MCF 10A (cell line): ENCODE data around the gene CLEC4G. TPM values are rescaled to one million over a fixed set of nuclear protein-coding genes. Genes with fewer than 3 reads are reported as not detected.

Experiments
- BruUV-seq: library from RNA; stranded (reverse); fragments of 400-500 nt; replicated peaks from 2 replicates; lab custom pipeline; 2021; lab: Mats Ljungman, UMichigan
- CTCF ChIA-PET: fragments of 300-600 bp; sonication (Branson Sonifier 250); formaldehyde crosslinking; extraction: SDS; loops from one replicate; lab custom pipeline; 2021; ENCODE audit warnings: antibody characterized with exemption, inconsistent platforms; lab: Yijun Ruan, JAX
- POLR2A ChIA-PET: fragments of 300-600, 350-650 bp; sonication (Branson Sonifier 250); formaldehyde crosslinking; extraction: SDS; loops from one replicate; lab custom pipeline; 2020; ENCODE audit warnings: antibody characterized with exemption, inconsistent platforms; lab: Yijun Ruan, JAX
- DNase-seq: peaks from one replicate; pipeline ENCODE4 v3.0.0-alpha.2; 2018; ENCODE audit not compliant: unreplicated experiment
- H3K27ac Mint-ChIP-seq: one replicate; pipeline ENCODE4 v1.8.0; 2022; ENCODE audit warnings: mild to moderate bottlenecking, low read depth, mixed read lengths; ENCODE audit not compliant: unreplicated experiment
- H3K27me3 Mint-ChIP-seq: one replicate; pipeline ENCODE4 v1.8.0; 2022; ENCODE audit warnings: mixed read lengths; ENCODE audit not compliant: insufficient read depth, unreplicated experiment
- H3K36me3 Mint-ChIP-seq: one replicate; pipeline ENCODE4 v1.8.0; 2022; ENCODE audit warnings: mild to moderate bottlenecking, moderate library complexity, mixed read lengths; ENCODE audit not compliant: insufficient read depth, unreplicated experiment
- H3K4me1 Mint-ChIP-seq: one replicate; pipeline ENCODE4 v1.8.0; 2022; ENCODE audit warnings: mixed read lengths; ENCODE audit not compliant: insufficient read depth, unreplicated experiment
- H3K4me3 Mint-ChIP-seq: one replicate; pipeline ENCODE4 v1.8.0; 2022; ENCODE audit warnings: mild to moderate bottlenecking, moderate library complexity, mixed read lengths; ENCODE audit not compliant: unreplicated experiment
- H3K9me3 Mint-ChIP-seq: one replicate; pipeline ENCODE4 v1.8.0; 2022; ENCODE audit warnings: mixed read lengths; ENCODE audit not compliant: unreplicated experiment
- CTCF ChIP-seq: fragments of 200-600 bp; IDR thresholded peaks from one replicate; pipeline ENCODE4 v1.8.0; 2022; ENCODE audit warnings: antibody characterized with exemption, mild to moderate bottlenecking; ENCODE audit not compliant: unreplicated experiment
- intact Hi-C: fragments of 100-400 bp; cut with micrococcal nuclease; formaldehyde crosslinking; loops from 2 replicates; pipeline ENCODE4 v1.14.1; 2022
- total RNA-seq: library from RNA; stranded (reverse); gene quantifications from 2 replicates; pipeline ENCODE4 v1.2.3, GENCODE V29; 2022

The CLEC4G gene
- total RNA-seq, 1 experiment from 2014 or later = not detected

- intact Hi-C loops = no loop called here
- Mint-ChIP-seq H3K27me3 (peaks cover 68% of the 10 kb centered on the region), H3K36me3 (no peaks in the 10 kb centered on the region), H3K27ac (peak overlapping the region; percentile 24), H3K4me1 (peaks cover 11% of the 10 kb centered on the region), H3K4me3 (no peak overlapping the region), H3K9me3 (no peaks in the 10 kb centered on the region)
- TF ChIP-seq CTCF = no peak
- ChIA-PET CTCF (interaction anchor here (0.6 kb wide), 1 partner anchor 531 kb away, joined by 4 read pairs; no protein-coding TSS in a partner anchor), POLR2A (no interaction called here)
- no TSS peak for BruUV-seq
- DNase-seq = no peak
Measured at GRCh38 chr19:7736148-7736547, 4.2 kb upstream of the CLEC4G start.

- intact Hi-C loops = no loop called here
- BruUV-seq = no TSS peak
- no peaks in the 10 kb centered on the region for H3K9me3 Mint-ChIP-seq
- ChIA-PET CTCF (no interaction called here), POLR2A (no interaction called here)
- DNase-seq = peak; percentile 15
- no peak overlapping the region for H3K4me3 Mint-ChIP-seq
- peaks cover 61% of the 10 kb centered on the region for H3K27me3 Mint-ChIP-seq
- peaks cover 6% of the 10 kb centered on the region for H3K4me1 Mint-ChIP-seq
- no peak overlapping the region for H3K27ac Mint-ChIP-seq
- H3K36me3 Mint-ChIP-seq = no peaks in the 10 kb centered on the region
- TF ChIP-seq CTCF = no peak
Measured at GRCh38 chr19:7734220-7735203, 2.6 kb upstream of the CLEC4G start.

- intact Hi-C loops = no loop called here
- Mint-ChIP-seq H3K27ac (no peak overlapping the region), H3K9me3 (no peaks in the 10 kb centered on the region), H3K4me3 (no peak overlapping the region), H3K4me1 (peaks cover 6% of the 10 kb centered on the region), H3K27me3 (peaks cover 64% of the 10 kb centered on the region), H3K36me3 (no peaks in the 10 kb centered on the region)
- no TSS peak for BruUV-seq
- ChIA-PET CTCF (interaction anchor here (0.5 to 1.1 kb wide), 3 partner anchors 9 to 118 kb away, joined by 3 read pairs; no protein-coding TSS in a partner anchor), POLR2A (no interaction called here)
- no peak for DNase-seq
- no peak for TF ChIP-seq CTCF
Measured at GRCh38 chr19:7733376-7733775, 1.5 kb upstream of the CLEC4G start.

GRCh38 chr19:7731615-7732014 is 295 bp downstream of the CLEC4G start:
- TF ChIP-seq CTCF = no peak
- Mint-ChIP-seq H3K9me3 (no peaks in the 10 kb centered on the region), H3K36me3 (no peaks in the 10 kb centered on the region), H3K4me1 (peaks cover 6% of the 10 kb centered on the region), H3K4me3 (no peak overlapping the region), H3K27ac (no peak overlapping the region), H3K27me3 (peaks cover 65% of the 10 kb centered on the region)
- BruUV-seq = no TSS peak
- ChIA-PET POLR2A (no interaction called here), CTCF (interaction anchor here (0.5 to 1.2 kb wide), 3 partner anchors 25 to 163 kb away, joined by 3 read pairs; no protein-coding TSS in a partner anchor)
- intact Hi-C loops = no loop called here
- DNase-seq = no peak
